Measurements from ENCODE around the gene CEP89.

GRCh38 chr19:32976223-32976805, 4.6 kb upstream of the CEP89 start:
- TF ChIP-seq, protein P1, sequence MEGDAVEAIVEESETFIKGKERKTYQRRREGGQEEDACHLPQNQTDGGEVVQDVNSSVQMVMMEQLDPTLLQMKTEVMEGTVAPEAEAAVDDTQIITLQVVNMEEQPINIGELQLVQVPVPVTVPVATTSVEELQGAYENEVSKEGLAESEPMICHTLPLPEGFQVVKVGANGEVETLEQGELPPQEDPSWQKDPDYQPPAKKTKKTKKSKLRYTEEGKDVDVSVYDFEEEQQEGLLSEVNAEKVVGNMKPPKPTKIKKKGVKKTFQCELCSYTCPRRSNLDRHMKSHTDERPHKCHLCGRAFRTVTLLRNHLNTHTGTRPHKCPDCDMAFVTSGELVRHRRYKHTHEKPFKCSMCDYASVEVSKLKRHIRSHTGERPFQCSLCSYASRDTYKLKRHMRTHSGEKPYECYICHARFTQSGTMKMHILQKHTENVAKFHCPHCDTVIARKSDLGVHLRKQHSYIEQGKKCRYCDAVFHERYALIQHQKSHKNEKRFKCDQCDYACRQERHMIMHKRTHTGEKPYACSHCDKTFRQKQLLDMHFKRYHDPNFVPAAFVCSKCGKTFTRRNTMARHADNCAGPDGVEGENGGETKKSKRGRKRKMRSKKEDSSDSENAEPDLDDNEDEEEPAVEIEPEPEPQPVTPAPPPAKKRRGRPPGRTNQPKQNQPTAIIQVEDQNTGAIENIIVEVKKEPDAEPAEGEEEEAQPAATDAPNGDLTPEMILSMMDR (conservative IDR thresholded peaks at IDR 0.05; ENCODE audit: low read length): peak; percentile 92
- TF ChIP-seq EZH2phosphoT487 (IDR thresholded peaks at IDR 0.05; ENCODE audit: borderline replicate concordance): no peak
